IMR-90 (cell line): Measurements from ENCODE around the gene MRPL52.

Experiments
- BHLHE40 ChIP-seq: fragments of 150-350 bp; IDR thresholded peaks from 2 replicates; pipeline ENCODE4 v1.6.1; 2016; ENCODE audit warnings: mild to moderate bottlenecking, low read depth, low read length
- CEBPB ChIP-seq: IDR thresholded peaks from 2 replicates; pipeline ENCODE4 v1.6.1; 2012; ENCODE audit warnings: low read depth, low read length, improper control_type of control experiment
- CHD1 ChIP-seq: IDR thresholded peaks from 2 replicates; pipeline ENCODE4 v1.6.1; 2012; ENCODE audit warnings: low read depth, low read length, improper control_type of control experiment
- CTCF ChIP-seq: conservative IDR thresholded peaks from 2 replicates; pipeline ENCODE4 v1.5.1; 2012; ENCODE audit warnings: mild to moderate bottlenecking, low read depth, low read length, improper control_type of control experiment
- ELK1 ChIP-seq: fragments of 150-350 bp; IDR thresholded peaks from 2 replicates; pipeline ENCODE4 v1.6.1; 2016; ENCODE audit warnings: low read depth, mild to moderate bottlenecking, low read length, moderate library complexity, borderline replicate concordance
- FOS ChIP-seq: fragments of 150-350 bp; IDR thresholded peaks from 2 replicates; pipeline ENCODE4 v1.6.1; 2016; ENCODE audit warnings: low read depth, low read length
- MAZ ChIP-seq: IDR thresholded peaks from 2 replicates; pipeline ENCODE4 v1.6.1; 2012; ENCODE audit warnings: low read depth, mild to moderate bottlenecking, low read length, improper control_type of control experiment, moderate library complexity, borderline replicate concordance
- POLR2A ChIP-seq: IDR thresholded peaks from 2 replicates; pipeline ENCODE4 v1.6.1; 2012; ENCODE audit warnings: mild to moderate bottlenecking, low read depth, low read length
- RAD21 ChIP-seq: IDR thresholded peaks from 2 replicates; pipeline ENCODE4 v1.6.1; 2012; ENCODE audit warnings: low read length, improper control_type of control experiment
- RCOR1 ChIP-seq: IDR thresholded peaks from 2 replicates; pipeline ENCODE4 v1.6.1; 2012; ENCODE audit warnings: mild to moderate bottlenecking, low read length, improper control_type of control experiment; ENCODE audit not compliant: insufficient replicate concordance
- RFX5 ChIP-seq: IDR thresholded peaks from 2 replicates; pipeline ENCODE4 v1.8.0; 2012; ENCODE audit warnings: low read depth, mild to moderate bottlenecking, low read length, moderate library complexity
- USF2 ChIP-seq: fragments of 150-350 bp; IDR thresholded peaks from 2 replicates; pipeline ENCODE4 v1.6.1; 2017; ENCODE audit warnings: mild to moderate bottlenecking, antibody characterized with exemption, low read length, low read depth

- TF ChIP-seq CTCF (no peak), POLR2A (no peak), MAZ (no peak), USF2 (no peak), CHD1 (no peak), CEBPB (no peak), FOS (no peak), RAD21 (no peak), RFX5 (no peak), RCOR1 (no peak), BHLHE40 (no peak), ELK1 (no peak)
These were observed 9.0 kb upstream of the MRPL52 start for GRCh38 chr14:22820731-22821130.
